ENCODE results near the gene SHISA3. TPM values are rescaled to one million over a fixed set of nuclear protein-coding genes. Genes with fewer than 3 reads are reported as not detected.

SHISA3 gene
- total RNA-seq, 1 donor from 2014 or later, result 0.16 TPM

GRCh38 chr4:42392436-42392835, 4.9 kb upstream of the SHISA3 start:
- DNase-seq, result no peak

DNA sequence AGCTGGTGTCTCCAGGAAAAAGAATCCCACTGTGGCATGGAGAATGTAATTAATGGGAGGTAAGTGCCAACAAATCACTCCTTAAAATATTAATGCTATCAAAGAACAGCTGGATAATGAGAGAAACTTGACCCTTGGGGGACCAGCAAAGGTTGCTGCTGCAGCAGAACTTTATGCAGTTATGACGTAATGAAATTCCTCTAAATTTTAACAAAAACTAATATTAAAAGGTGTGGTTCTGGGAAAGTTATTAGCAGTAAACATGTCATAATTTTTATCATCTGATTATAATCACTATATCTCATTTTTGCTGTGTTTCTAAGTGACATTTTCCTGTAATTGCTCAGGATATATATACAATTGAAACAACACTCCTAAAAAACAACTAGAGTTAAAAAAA, 1.7 kb upstream of the SHISA3 start:
- no peak for DNase-seq

DNA sequence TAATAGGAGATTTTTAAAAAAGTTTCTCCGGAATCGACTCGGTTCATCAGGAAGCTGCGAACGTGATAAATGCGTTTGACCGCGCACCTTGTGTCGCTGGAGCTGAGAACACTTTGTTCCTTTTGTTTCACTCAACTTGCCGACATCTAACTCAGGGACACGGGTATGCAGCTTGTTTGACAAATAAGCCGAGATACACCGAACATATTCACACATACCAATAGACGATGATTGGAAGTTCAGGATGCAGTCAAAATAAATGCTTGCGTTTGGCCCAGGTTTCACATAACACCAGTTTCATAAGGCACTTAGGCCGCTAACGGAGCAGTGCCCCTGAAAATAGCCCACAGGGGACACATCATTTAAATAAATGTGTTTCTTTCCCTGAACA, 932 bp upstream of the SHISA3 start:
- DNase-seq, result no peak

- DNase-seq, result no peak
Measured at GRCh38 chr4:42397635-42398170, 415 bp downstream of the SHISA3 start.

GRCh38 chr4:42398171-42398870, 1.0 kb downstream of the SHISA3 start:
- no peak for DNase-seq

DNA sequence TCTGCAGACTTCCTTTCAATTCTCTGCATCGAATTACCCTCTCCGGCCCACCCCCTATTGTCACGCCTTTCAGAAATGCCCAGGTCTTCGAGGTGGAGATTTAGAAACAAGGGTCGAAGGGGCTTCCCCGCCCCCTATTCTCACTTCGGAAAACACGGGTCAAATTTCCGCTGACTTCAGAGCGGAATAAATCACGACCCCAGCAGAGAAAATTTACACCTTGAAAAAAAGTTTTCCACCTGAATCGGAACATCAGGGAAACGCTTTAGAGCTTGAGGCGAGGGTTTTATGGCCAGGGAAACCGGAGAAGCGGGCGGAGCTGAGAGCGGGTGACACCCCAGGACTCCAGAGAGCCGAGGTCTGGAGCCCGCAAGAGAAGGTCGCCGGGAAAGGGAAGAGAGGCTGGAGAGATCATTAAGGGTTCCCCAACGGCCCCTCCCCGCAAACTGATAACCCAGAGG, 1.6 kb downstream of the SHISA3 start:
- DNase-seq, result no peak

- DNase-seq, result no peak
Measured at GRCh38 chr4:42399393-42399792, 2.1 kb downstream of the SHISA3 start.

GRCh38 chr4:42401171-42401570, 3.9 kb downstream of the SHISA3 start:
- no peak for DNase-seq

- no peak for DNase-seq
Measured at GRCh38 chr4:42404001-42404400, 6.7 kb downstream of the SHISA3 start.

DNA sequence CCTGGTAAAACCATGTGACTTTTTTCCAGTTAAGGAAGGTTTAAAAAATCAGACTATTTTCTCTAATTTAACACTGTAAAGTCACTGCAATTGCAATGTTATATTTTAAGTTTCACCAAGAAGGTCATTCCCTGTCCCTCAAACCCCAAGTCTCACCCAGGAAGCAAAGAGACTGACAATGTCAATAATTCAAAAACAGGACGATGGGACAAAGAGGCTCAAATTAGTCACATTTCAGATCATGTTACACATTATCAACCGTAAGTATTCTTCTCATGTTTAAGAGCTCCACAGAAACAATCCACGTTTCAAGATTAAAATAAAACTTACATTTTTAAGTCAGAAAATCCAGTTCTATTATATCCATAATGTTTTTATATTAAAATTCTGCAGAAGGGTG, 13.2 kb downstream of the SHISA3 start:
- no peak for DNase-seq

DNA sequence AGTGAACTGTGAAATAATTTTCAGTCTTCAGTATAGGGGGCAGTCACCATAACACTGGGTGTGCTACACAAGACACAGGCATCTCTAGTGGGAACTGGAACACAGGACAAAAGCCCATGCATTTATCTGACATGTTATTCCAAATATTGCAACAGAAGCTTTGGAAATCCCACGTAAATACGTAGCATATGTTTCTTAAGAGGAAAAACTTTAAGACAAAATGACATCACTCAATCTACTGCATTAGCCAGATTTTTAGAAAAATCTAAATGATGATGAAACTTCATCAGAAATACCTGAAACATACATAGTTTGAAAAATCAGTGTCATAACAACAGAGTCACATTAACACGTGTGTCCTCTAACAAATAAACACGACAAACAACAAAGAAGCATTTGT, 14.5 kb downstream of the SHISA3 start:
- no peak for DNase-seq

GRCh38 chr4:42412251-42412650, 15.0 kb downstream of the SHISA3 start:
- DNase-seq, result no peak

DNA sequence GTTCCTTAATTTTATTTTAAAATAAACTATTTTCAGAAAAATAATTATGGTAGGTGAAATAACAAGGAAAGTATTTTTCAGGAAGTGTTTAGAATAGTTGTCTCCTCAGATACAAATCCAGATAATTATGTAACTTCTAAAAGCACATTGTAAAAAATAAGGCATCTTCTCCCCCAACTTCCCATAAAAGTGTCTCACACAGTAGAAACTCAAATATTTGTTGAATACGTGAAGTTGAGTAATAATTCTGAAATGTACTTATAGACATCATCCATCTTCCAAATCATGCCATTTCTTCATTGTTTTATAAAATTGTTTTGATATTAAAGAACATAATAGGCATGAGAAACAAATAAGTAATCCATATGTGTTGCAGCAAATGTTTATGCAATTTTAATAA, 18.0 kb downstream of the SHISA3 start:
- DNase-seq, result no peak

DNA sequence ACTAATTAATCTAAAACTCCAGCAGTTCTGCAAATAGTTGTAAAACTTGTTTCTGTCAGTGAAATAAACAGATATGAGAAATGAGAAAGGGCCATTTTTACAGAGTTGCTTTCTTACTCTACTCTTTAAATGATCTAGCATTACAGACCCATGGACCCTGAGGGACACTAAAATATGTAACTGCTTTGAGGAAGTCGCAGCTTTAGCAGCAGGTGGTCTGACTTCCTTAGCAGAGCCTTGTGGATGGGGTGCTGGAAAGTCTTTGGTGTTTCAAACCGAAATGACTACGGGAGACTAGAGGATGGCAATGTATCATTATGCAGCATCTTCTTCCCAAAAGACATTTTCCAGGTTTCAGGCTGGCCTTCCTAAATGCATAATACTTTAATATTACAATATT, 18.7 kb downstream of the SHISA3 start:
- no peak for DNase-seq

GRCh38 chr4:42417550-42417949, 20.3 kb downstream of the SHISA3 start:
- no peak for DNase-seq

GRCh38 chr4:42420140-42420539, 22.9 kb downstream of the SHISA3 start:
- no peak for DNase-seq

- DNase-seq, result no peak
Measured at GRCh38 chr4:42425146-42426065, 28.1 kb downstream of the SHISA3 start.

DNA sequence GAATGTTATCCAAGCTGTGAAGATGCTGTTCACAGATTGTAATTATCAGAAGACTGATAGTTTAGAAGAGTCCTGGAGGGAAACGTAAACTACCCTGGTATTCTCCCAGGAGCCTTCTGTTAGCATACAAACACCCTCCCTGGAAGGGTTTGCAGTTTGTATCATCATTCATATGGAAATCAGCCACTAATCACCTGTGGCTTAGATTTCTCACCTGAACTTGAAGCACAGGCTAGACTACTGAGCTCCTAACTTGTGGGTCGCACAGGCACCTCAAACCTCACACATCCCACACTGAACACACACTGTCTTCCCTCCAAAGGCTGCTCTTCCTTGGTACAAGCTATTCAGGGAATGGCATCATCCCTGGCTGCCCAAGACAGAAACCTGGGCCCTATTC, 30.7 kb downstream of the SHISA3 start:
- no peak for DNase-seq

DNA sequence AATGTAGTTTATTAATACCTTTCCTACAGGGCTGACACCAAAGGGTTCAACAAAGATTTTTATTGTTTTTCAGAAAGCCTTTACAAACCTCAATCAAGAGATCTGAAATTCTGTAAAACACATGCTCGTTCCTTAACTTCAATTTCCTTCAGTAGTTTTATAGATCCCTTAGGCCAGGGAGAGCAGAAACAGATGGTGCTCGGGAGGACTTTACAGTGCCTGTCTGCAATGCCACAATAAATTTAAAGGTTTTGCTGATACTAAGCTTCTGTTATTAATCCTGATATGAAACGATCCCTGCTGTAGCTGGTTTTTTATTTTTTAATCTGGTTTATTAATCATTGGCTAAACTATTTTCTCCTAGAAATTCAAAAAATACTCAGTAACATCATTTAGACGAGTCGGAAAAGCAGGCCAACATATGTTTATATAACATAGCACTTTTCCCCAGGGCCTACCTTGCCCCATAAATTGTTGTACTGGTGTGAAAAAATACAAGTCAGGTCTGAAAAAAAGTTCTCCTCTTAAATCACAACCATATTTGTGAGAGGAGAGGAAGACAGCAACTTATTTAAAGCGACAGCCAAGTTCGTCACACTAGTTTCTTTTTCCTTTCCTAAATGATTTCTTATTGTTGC, 39.8 kb downstream of the SHISA3 start:
- no peak for DNase-seq

GRCh38 chr4:42440083-42440482, 42.8 kb downstream of the SHISA3 start:
- no peak for DNase-seq

DNA sequence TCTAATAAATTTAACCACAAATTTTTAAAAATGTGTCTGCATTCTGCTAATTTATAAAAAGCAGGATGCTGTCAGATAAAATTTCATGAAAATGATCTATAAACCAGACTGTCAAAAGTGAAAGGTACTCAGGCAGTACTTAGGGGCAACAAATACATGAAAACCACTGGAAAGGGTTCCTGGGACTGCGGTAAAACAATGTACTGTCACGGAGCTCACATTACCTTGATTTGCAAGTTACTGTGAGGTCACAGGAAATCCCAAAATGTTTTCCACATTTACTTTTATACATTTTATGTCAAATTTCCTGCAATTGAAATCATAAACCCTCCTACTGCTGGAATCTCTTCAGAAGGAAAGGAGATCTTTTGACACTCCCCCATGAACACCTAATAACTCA, 45.3 kb downstream of the SHISA3 start:
- DNase-seq, result no peak

DNA sequence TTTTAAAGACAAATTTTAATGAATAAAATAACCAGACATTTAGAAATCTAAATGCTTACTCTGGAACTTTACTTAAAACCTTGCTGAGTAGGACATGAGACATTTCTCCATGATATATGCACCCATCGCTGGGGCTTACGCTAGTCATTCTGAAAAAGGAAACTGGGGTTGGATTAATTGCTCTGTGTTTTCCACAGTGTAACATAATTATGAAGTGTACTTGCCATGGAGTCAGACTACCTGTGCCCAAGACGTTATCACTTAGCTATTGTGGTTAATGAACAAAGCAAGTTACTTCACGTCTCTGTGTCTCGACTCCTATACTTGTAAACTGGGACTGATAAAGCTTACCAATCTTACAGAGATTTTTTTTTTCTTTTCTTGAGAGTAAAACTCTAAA, 47.8 kb downstream of the SHISA3 start:
- no peak for DNase-seq

- DNase-seq, result no peak
Measured at GRCh38 chr4:42446823-42447222, 49.5 kb downstream of the SHISA3 start.

Measured in occipital lobe (tissue), 2 donors.